Right lobe of liver (tissue), 6 donors: ENCODE measurements around the gene HOXB4. TPM values are rescaled to one million over a fixed set of nuclear protein-coding genes. Genes with fewer than 3 reads are reported as not detected.

Experiments used
- ATAC-seq, 4 donors: fragments of 200-7000 bp; cut with Tn5 transposase; one replicate each; pipeline ENCODE4 v1.9.1; 2020; ENCODE audit warnings: mild to moderate bottlenecking in 4 of 4, moderate library complexity in 4 of 4
- DNase-seq, 3 donors: peaks; one replicate each; pipeline ENCODE4 v3.0.0-alpha.2; 2020
- H3K27ac ChIP-seq, 3 donors: fragments of 200-600 bp; one replicate each; pipeline ENCODE4 v1.8.0; 2022
- H3K27me3 ChIP-seq, 2 donors: fragments of 200-600 bp; one replicate each; pipeline ENCODE4 v1.8.0; 2022
- H3K36me3 ChIP-seq, 4 donors: fragments of 200-600 bp; sonication (generic) in 1 of 4; one replicate each; pipeline versions ENCODE4 v1.5.1 to v1.8.0; 2017 to 2022; ENCODE audit warnings: control low read depth in 1 of 4
- H3K4me1 ChIP-seq, 4 donors: fragments of 200-600 bp; sonication (generic) in 1 of 4; one replicate each; pipeline versions ENCODE4 v1.5.1 to v1.8.0; 2017 to 2022; ENCODE audit warnings: control low read depth in 1 of 4
- H3K4me3 ChIP-seq, 3 donors: fragments of 200-600 bp; one replicate each; pipeline ENCODE4 v1.8.0; 2022
- H3K9me3 ChIP-seq, 4 donors: fragments of 200-600 bp; sonication (generic) in 1 of 4; one replicate each; pipeline versions ENCODE4 v1.5.1 to v1.8.0; 2017 to 2022; ENCODE audit warnings: control low read depth in 1 of 4
- POLR2A ChIP-seq: fragments of 450-650 bp; IDR thresholded peaks from one replicate; pipeline ENCODE4 v1.6.1; 2017; ENCODE audit warnings: antibody characterized with exemption, mild to moderate bottlenecking
- WGBS: methylation state at CpG from one replicate; pipeline ENCODE4 v1.1.6; 2018; ENCODE audit warnings: low coverage, low lambda C conversion rate; ENCODE audit not compliant: insufficient coverage; ENCODE audit errors: missing lambda C conversion rate; 5-methylcytosine and 5-hydroxymethylcytosine counted together
- intact Hi-C, 2 donors: fragments of 100-400 bp; cut with DNase I; formaldehyde crosslinking; loops; one replicate each; pipeline versions ENCODE4 v1.11.2 to v1.14.1; 2022
- total RNA-seq, 6 experiments: library from RNA; depleted of rRNA in 2 of 6; stranded (reverse); fragments of >200 nt in 2 of 6; fragmentation: NEBNext Ultra II Directional in 3 of 6; extraction: Animal tissue kit (Norgen Biotek cat#: 25700) in 3 of 6; gene quantifications; one replicate each; pipeline versions ENCODE4 v1.1.0 to v1.2.4, GENCODE V29; 2016 to 2023
- TF ChIP-seq, protein P1 (sequence below), 4 donors: fragments of 200-600 bp in 3 of 4; fragments of 450-650 bp in 1 of 4; IDR thresholded peaks; one replicate each; pipeline versions ENCODE4 v1.5.1 to v1.8.0; 2016 to 2022; ENCODE audit warnings: antibody characterized with exemption in 4 of 4, mild to moderate bottlenecking in 2 of 4
- donor health status: DM: no; HTN: yes; CAD: no.
- donor health status: DM: no; HTN: no; CAD: no.
- donor health status: DM: no; HTN: no; CAD: no.
- donor health status: DM: no; HTN: yes; CAD: no.
- donor health status: DM: no; HTN: yes; CAD: no.

HOXB4 gene
- total RNA-seq, 6 experiments from 2014 or later, result 0.31 to 1.1 (median 0.68) TPM

DNA sequence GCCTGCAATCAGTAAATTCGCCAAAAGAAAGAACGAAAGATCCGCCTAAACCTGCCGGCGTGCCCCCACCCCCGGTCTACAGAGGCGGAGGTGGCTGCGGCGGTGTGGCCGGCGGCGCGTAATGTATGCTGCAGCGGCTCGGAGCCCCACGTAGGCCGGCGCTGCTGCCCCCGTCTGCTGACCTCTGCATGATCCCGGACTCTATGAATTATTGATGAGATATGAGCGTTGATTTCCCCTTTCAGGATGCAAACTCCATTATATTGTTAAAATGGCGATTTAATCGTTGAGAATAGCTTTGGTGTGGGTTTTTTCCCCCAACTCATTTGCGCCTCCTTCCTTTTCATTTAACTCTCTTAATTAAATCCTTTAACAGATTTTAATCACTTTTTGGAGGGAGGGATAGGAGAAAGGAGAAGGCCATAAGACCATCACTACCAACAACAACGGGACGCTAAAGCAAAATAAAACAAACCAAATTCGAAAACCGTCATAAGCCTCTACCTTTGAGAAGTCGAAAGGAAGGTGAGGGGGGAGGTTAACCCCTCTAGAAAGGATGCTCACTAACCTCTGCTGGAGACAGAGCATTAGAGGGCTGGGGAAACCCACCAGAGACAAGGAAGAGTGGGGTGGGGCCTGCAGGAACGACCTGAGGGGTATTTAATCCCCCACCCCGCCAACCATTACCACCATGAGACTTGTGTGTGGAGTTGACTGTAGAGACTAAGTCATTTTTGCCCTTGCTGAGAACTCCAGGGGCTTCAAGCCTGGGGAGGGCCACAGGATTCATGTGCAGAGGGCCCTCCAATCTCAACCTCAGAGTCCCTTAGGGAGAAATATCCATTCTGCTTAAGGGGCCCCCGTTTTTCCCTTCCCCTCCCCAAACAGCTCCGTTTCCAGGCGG lies 8.5 kb upstream of the HOXB4 start:
- Histone ChIP-seq H3K9me3 (no peaks in the 10 kb centered on the region), H3K4me3 (peak overlapping the region; percentile 51 to 56 (median 56)), H3K4me1 (peaks cover 0 to 13% (median 4%) of the 10 kb centered on the region in 4 donors), H3K27me3 (peaks cover 0 to 50% of the 10 kb centered on the region in 2 donors), H3K36me3 (no peaks in the 10 kb centered on the region), H3K27ac (peak overlapping the region; percentile 50 to 76 (median 61))
- no peak for TF ChIP-seq POLR2A
- WGBS, result 11% methylated on average over 33 of the region's 34 CpGs
- intact Hi-C loops, result no loop called here
- DNase-seq (peak in 1 of 3 donors; percentile 41), ATAC-seq (peak in 1 of 4 donors; percentile 13)

DNA sequence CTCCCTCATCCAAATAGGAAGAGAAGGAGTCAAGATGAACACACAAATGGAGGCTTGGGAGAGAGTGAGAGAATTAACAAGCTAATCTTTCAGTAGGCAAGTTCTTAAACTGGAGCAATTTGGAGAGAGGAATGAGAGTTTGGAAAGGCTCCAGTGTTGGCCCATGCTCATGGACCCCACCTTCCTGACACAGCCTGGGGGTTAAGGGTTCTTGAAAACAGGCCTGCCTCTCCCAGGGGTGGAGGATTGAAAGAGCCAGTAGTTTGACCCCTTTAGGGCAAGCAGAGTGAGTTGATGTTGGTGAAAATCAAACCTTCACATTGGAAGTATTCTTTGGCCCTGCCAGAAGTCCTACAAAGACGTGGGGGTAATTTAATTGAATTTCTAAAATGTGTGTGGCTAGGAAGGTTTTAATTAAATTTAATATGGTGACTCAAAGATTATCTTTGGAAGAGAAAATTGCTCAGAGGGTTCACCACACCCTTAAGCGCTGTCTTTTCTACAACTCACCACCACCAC lies 6.1 kb upstream of the HOXB4 start:
- intact Hi-C loops, result no loop called here
- ATAC-seq (no peak), DNase-seq (no peak)
- Histone ChIP-seq H3K4me1 (peaks cover 0 to 13% (median 4%) of the 10 kb centered on the region in 4 donors), H3K27me3 (peaks cover 0 to 52% of the 10 kb centered on the region in 2 donors), H3K4me3 (no peak overlapping the region), H3K9me3 (no peaks in the 10 kb centered on the region), H3K27ac (no peak overlapping the region), H3K36me3 (no peaks in the 10 kb centered on the region)
- TF ChIP-seq, protein P1, sequence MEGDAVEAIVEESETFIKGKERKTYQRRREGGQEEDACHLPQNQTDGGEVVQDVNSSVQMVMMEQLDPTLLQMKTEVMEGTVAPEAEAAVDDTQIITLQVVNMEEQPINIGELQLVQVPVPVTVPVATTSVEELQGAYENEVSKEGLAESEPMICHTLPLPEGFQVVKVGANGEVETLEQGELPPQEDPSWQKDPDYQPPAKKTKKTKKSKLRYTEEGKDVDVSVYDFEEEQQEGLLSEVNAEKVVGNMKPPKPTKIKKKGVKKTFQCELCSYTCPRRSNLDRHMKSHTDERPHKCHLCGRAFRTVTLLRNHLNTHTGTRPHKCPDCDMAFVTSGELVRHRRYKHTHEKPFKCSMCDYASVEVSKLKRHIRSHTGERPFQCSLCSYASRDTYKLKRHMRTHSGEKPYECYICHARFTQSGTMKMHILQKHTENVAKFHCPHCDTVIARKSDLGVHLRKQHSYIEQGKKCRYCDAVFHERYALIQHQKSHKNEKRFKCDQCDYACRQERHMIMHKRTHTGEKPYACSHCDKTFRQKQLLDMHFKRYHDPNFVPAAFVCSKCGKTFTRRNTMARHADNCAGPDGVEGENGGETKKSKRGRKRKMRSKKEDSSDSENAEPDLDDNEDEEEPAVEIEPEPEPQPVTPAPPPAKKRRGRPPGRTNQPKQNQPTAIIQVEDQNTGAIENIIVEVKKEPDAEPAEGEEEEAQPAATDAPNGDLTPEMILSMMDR (IDR thresholded peaks at IDR 0.05), result no peak
- TF ChIP-seq POLR2A, result no peak
- 15% methylated on average over 2 of the region's 2 CpGs for WGBS

DNA sequence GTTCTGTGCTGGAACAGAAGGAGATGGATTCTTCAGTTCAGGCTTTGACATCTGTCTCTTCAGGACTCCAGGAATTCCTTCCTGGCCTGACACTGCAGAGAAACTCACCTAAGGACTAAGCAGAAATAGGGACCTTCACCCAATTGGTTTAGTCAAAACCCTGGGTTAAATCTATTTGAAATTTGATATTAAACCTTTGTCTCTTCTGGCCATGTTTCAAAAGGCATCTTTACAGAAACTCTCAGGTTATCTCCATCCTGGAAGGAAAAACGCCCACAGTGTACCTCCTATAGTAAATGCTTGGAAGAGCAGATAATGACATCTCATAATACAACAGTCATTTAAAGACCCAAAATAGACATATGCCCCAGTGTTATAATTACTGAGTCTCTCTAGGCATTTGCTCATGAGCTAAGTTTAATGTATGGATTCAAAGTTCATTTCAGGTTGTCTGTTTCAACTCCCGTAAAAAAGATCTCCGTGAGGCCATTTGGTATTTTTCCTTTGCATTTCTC lies 5.6 kb upstream of the HOXB4 start:
- Histone ChIP-seq H3K27ac (no peak overlapping the region), H3K9me3 (no peaks in the 10 kb centered on the region), H3K4me3 (no peak overlapping the region), H3K4me1 (peaks cover 0 to 13% (median 4%) of the 10 kb centered on the region in 4 donors), H3K36me3 (no peaks in the 10 kb centered on the region), H3K27me3 (peaks cover 0 to 55% of the 10 kb centered on the region in 2 donors)
- no peak for DNase-seq
- no peak for ATAC-seq
- TF ChIP-seq POLR2A, result no peak
- TF ChIP-seq, protein P1 (IDR thresholded peaks at IDR 0.05), result no peak
- 24% methylated on average over 3 of the region's 3 CpGs for WGBS
- intact Hi-C loops, result no loop called here

DNA sequence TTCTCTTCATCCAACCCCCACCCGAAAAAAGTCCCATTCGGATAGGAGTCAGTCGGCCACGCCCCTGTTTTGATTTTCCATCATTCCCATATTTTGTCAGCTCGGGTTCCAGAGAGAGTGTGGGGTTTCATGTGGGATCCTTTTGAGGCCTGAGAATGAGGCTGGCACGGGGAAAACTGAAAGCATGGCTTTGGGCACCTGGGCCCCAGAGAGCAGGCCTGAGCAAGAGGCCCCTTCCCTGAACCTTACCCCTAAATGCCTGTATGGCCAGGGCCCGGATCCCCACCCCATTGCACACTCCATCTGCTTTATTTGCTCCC lies 4.6 kb upstream of the HOXB4 start:
- intact Hi-C loops, result no loop called here
- WGBS, result 7% methylated on average over 7 of the region's 7 CpGs

More for the DNA sequence above, 4.6 kb upstream of the HOXB4 start:
- DNase-seq (no peak), ATAC-seq (no peak)
- no peak for TF ChIP-seq POLR2A
- TF ChIP-seq, protein P1 (IDR thresholded peaks at IDR 0.05), result no peak
- H3K27ac ChIP-seq, result peak overlapping the region; percentile 77 to 91 (median 78)
- no peaks in the 10 kb centered on the region for H3K36me3 ChIP-seq
- H3K4me1 ChIP-seq, result peaks cover 0 to 13% (median 4%) of the 10 kb centered on the region in 4 donors
- no peaks in the 10 kb centered on the region for H3K9me3 ChIP-seq
- H3K27me3 ChIP-seq, result peaks cover 0 to 55% of the 10 kb centered on the region in 2 donors
- H3K4me3 ChIP-seq, result peak overlapping the region in 1 of 3 donors; percentile 41
